C1 segment of cervical spinal cord (tissue), 14 donors: ENCODE data around the gene C19orf25.
"Not testable (repeated sequence)": the region's sequence is repeated elsewhere in the genome, so short reads cannot be mapped to it uniquely, and the experiment has no call there.

ENCODE experiments used
- DNase-seq, 14 donors: peaks; one replicate each; lab custom pipeline; 2025; lab: John Stamatoyannopoulos, UW

C19orf25 gene

GRCh38 chr19:1481893-1482360 is 2.9 kb upstream of the C19orf25 start:
- DNase-seq, result no peak

- no peak for DNase-seq
These were observed 2.3 kb upstream of the C19orf25 start for GRCh38 chr19:1481224-1481892.

- DNase-seq, result not testable (repeated sequence)
These were observed 2.0 kb downstream of the C19orf25 start for GRCh38 chr19:1477056-1477455.

- no peak for DNase-seq
These were observed 3.1 kb downstream of the C19orf25 start for GRCh38 chr19:1475751-1476437.

- DNase-seq, result no peak
These were observed 4.2 kb downstream of the C19orf25 start for GRCh38 chr19:1474765-1475351.

GRCh38 chr19:1474011-1474764 is 4.8 kb downstream of the C19orf25 start:
- peak in 12 of 14 donors; percentile 31 to 82 (median 55) for DNase-seq

- DNase-seq, result peak in 2 of 14 donors; percentile 35 to 65
These were observed 5.7 kb downstream of the C19orf25 start for GRCh38 chr19:1473085-1473851.

- DNase-seq, result peak in 9 of 14 donors; percentile 23 to 63 (median 50)
These were observed 6.6 kb downstream of the C19orf25 start for GRCh38 chr19:1472231-1473084.

GRCh38 chr19:1471515-1472160 is 7.4 kb downstream of the C19orf25 start:
- peak in 9 of 14 donors; percentile 21 to 66 (median 49) for DNase-seq

- peak in 2 of 14 donors; percentile 42 to 49 for DNase-seq
These were observed 8.0 kb downstream of the C19orf25 start for GRCh38 chr19:1471010-1471514.

- DNase-seq, result peak in 3 of 14 donors; percentile 21 to 31 (median 31)
These were observed 8.6 kb downstream of the C19orf25 start for GRCh38 chr19:1470305-1471009.

GRCh38 chr19:1470055-1470304 is 9.0 kb downstream of the C19orf25 start:
- no peak for DNase-seq

- no peak for DNase-seq
These were observed 9.6 kb downstream of the C19orf25 start for GRCh38 chr19:1469255-1470054.

GRCh38 chr19:1468821-1469254 is 10.2 kb downstream of the C19orf25 start:
- no peak for DNase-seq

GRCh38 chr19:1468274-1468820 is 10.7 kb downstream of the C19orf25 start:
- no peak for DNase-seq

- no peak for DNase-seq
These were observed 11.3 kb downstream of the C19orf25 start for GRCh38 chr19:1467490-1468273.

GRCh38 chr19:1467215-1467489 is 11.9 kb downstream of the C19orf25 start:
- no peak for DNase-seq
